Ectodermal cell (in vitro differentiated cells): Measurements from ENCODE around the gene C8A. TPM values are rescaled to one million over a fixed set of nuclear protein-coding genes. Genes with fewer than 3 reads are reported as not detected.
A peak's percentile ranks its signal among the peaks of the same experiment; 100 is the strongest.

Source experiments
- H3K27ac ChIP-seq: 2 replicates; pipeline ENCODE4 v1.7.0; 2013; ENCODE audit warnings: mild to moderate bottlenecking, low read depth, low read length; ENCODE audit not compliant: insufficient read depth, poor library complexity, severe bottlenecking
- H3K27me3 ChIP-seq: 2 replicates; pipeline ENCODE4 v1.7.0; 2013; ENCODE audit warnings: mild to moderate bottlenecking, low read length; ENCODE audit not compliant: insufficient read depth, control insufficient read depth, poor library complexity, severe bottlenecking
- H3K36me3 ChIP-seq: one replicate; pipeline ENCODE4 v1.7.0; 2013; ENCODE audit warnings: low read length; ENCODE audit not compliant: control insufficient read depth, insufficient read depth
- H3K4me1 ChIP-seq: one replicate; pipeline ENCODE4 v1.7.0; 2013; ENCODE audit warnings: low read length; ENCODE audit not compliant: control insufficient read depth, insufficient read depth
- H3K4me3 ChIP-seq: 2 replicates; pipeline ENCODE4 v1.7.0; 2013; ENCODE audit warnings: low read depth, low read length, control low read depth; ENCODE audit not compliant: insufficient read depth
- H3K9me3 ChIP-seq: 2 replicates; pipeline ENCODE4 v1.7.0; 2013; ENCODE audit warnings: mild to moderate bottlenecking, low read length, moderate library complexity; ENCODE audit not compliant: control insufficient read depth
- WGBS, 2 experiments: methylation state at CpG; one replicate each; pipeline ENCODE4 v1.1.7; 2013; ENCODE audit warnings: missing lambda C conversion rate in 2 of 2; 5-methylcytosine and 5-hydroxymethylcytosine counted together
- polyA plus RNA-seq, 4 experiments: library from polyadenylated mRNA; stranded (reverse); fragments of 50-300 nt; gene quantifications; one replicate each; pipeline ENCODE4 v1.2.3, GENCODE V29; 2013

Gene C8A
- not detected for polyA plus RNA-seq (2013, experiment 1 of 4)
- not detected for polyA plus RNA-seq (2013, experiment 2 of 4)
- polyA plus RNA-seq (2013, experiment 3 of 4), result not detected
- polyA plus RNA-seq (2013, experiment 4 of 4), result not detected

DNA sequence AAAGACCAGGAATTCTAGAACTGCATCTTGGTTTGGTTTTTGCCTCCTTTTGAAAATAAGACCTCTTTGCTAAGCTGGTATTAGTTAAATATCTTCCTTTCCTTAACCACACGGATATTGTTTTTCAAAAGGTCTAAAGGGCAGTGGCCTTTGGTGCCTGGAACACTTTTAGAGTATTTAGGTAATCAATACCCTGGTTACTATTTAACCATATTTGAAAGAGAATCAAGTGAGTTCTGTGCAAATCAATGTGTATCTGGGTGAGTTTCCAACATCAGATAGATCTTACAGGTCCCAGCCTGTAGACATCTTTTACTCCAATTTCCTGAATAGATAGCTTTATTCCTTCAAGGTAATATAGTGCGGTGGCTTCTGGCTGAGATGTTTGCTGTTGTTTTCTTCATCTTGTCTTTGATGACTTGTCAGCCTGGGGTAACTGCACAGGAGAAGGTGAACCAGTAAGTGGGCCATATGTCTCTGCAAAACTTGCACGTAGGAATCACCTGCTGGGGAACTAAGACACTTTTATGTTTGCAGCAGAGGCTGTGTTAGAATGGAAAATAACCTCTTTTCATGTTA, at the start of gene C8A:
Gene C8A, plus strand, starts transcription at position 277 of the 579 bp plus-strand sequence. Its CDS starts 105 bp downstream, at position 382.
- no peaks in the 10 kb centered on the region for H3K27me3 ChIP-seq
- no peak within 1 kb of the TSS for H3K27ac ChIP-seq
- 92 to 94% methylated on average over 2 of the region's 3 CpGs for WGBS, 2 experiments
- no peaks in the 10 kb centered on the region for H3K36me3 ChIP-seq
- H3K4me3 ChIP-seq, result no peak within 1 kb of the TSS
- peaks cover 4% of the 10 kb centered on the region for H3K4me1 ChIP-seq
- H3K9me3 ChIP-seq, result no peaks in the 10 kb centered on the region

DNA sequence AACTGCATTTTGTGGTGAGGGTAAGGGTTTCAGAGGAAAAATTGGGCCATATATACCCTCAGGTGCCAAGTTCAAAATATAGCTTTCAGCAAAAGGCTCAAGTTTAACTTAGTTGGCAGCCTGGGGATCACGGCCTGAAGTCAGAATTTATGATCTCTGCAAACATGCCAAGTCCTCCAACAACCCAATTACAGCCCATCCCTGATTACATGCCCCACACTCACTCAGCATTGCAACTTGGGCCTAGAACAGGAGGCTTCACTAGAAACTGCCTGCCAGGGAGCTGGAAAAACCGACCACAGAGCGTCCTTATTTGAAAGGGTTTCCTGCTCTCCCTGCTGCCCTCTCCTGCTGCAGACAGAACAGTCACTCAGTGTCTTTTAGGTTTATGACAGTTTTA, 47.8 kb upstream of the C8A start:
- H3K4me1 ChIP-seq, result no peaks in the 10 kb centered on the region
- H3K4me3 ChIP-seq, result no peak overlapping the region
- 59 to 69% methylated on average over 3 of the region's 3 CpGs for WGBS, 2 experiments
- H3K36me3 ChIP-seq, result no peaks in the 10 kb centered on the region
- H3K27me3 ChIP-seq, result no peaks in the 10 kb centered on the region
- H3K27ac ChIP-seq, result no peak overlapping the region
- no peaks in the 10 kb centered on the region for H3K9me3 ChIP-seq

DNA sequence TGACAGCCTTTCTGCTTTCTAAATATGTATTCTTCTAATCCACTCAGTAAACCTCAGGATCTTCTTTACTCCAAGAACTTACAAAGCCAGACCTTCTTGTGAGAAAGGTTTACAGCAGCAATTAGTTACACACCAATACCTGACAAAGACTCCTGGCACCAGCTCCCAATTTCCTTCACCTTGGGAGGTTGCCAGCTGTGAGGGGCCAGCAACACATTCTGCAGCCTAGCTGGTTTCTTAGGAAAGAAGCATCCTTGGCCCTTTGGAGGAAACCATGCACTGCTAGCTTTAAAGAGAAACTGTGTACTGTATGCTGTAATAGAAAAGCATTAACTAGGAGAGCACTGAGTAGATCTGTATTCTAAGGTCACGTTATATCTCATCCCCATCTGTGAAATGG, 46.2 kb upstream of the C8A start:
- H3K4me1 ChIP-seq, result no peaks in the 10 kb centered on the region
- H3K27me3 ChIP-seq, result no peaks in the 10 kb centered on the region
- H3K4me3 ChIP-seq, result no peak overlapping the region
- 97 to 100% methylated on average over 1 of the region's 1 CpG for WGBS, 2 experiments
- no peak overlapping the region for H3K27ac ChIP-seq
- no peaks in the 10 kb centered on the region for H3K9me3 ChIP-seq
- H3K36me3 ChIP-seq, result no peaks in the 10 kb centered on the region

DNA sequence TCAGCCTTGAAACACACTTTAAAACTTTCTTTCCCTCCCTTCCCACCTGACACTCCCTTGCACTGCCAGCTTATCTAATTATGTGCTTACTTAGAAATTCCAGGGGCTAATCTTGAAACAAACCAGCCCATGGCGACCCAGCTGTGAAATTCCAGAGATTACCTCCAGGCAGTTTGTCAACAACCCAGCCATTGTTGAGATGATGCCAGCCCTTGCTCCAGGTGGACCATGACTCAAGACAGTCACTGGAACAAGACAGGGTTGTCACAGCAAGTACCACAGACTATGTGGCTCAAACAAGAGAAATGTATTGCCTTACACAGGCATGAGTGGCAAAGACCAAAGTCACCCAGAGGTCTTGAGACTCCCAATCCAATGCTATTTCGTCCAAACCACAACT, 43.3 kb upstream of the C8A start:
- no peaks in the 10 kb centered on the region for H3K36me3 ChIP-seq
- no peaks in the 10 kb centered on the region for H3K9me3 ChIP-seq
- 38 to 64% methylated on average over 1 to 2 of the region's 2 CpGs for WGBS, 2 experiments
- no peak overlapping the region for H3K4me3 ChIP-seq
- H3K27ac ChIP-seq, result no peak overlapping the region
- H3K27me3 ChIP-seq, result no peaks in the 10 kb centered on the region
- H3K4me1 ChIP-seq, result no peaks in the 10 kb centered on the region

DNA sequence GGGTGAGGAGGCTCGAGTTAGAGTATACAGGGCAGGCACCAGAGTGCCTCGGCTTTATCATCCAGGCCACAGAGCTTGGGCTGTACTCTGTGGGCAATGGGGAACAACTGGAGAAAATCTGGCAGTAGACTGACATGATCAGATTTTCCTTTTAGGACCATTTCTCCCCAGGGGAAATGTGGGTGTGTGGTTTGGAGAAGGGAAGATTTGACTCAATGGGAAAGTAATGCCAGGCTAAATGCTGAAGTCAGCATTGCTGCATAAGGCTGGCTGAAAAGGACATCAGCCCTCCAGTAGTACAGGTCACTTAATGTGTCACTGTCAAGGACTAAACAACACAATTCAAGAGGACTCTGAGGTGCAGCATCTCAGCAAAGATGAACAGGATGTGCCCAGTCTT, 40.4 kb upstream of the C8A start:
- Histone ChIP-seq H3K27ac (no peak overlapping the region), H3K36me3 (no peaks in the 10 kb centered on the region), H3K9me3 (no peaks in the 10 kb centered on the region), H3K4me1 (peaks cover 12% of the 10 kb centered on the region), H3K4me3 (no peak overlapping the region), H3K27me3 (no peaks in the 10 kb centered on the region)
- 94 to 98% methylated on average over 2 of the region's 2 CpGs for WGBS, 2 experiments

DNA sequence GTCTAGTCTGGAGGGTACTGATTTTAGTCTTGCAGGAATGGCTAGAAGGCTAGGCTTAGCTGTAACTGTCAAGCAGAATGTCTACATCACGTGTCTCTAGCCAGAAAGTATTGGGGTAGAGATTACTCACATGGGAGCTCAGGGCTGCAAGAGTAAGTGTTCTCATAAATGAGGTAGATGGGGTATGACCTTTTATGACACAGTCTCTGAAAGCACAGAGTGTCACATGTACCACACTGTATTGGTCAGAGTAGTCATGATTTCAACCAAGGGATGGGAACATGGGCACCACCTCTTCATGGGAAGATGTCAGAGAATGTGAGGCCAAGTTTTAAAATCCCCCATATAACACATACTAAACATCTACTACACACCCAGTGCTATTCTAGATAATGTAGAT, 38.3 kb upstream of the C8A start:
- H3K36me3 ChIP-seq, result no peaks in the 10 kb centered on the region
- H3K9me3 ChIP-seq, result no peaks in the 10 kb centered on the region
- WGBS, 2 experiments, result 91 to 97% methylated on average over 1 of the region's 1 CpG
- H3K4me3 ChIP-seq, result no peak overlapping the region
- no peak overlapping the region for H3K27ac ChIP-seq
- H3K27me3 ChIP-seq, result no peaks in the 10 kb centered on the region
- H3K4me1 ChIP-seq, result peaks cover 18% of the 10 kb centered on the region

DNA sequence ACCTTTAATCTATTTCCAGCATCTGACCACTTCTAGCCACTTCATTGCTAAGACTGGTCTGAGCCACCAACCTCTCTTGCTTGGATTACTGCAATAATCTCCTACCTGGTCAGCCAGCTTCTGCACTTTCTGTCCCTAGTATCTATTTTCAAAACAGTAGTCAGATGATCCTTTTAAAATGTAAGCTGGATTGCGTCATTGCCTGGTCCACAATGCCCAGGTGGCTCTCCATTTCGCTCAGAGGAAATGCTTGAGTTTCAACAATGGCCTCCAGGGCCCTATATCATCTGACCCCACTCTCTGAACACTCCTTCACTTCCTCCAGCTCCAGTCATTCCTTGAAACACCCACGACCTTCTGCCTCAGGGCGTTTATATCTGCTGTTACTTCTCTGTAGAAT, 37.7 kb upstream of the C8A start:
- WGBS, 2 experiments, result 93 to 94% methylated on average over 4 of the region's 4 CpGs
- H3K4me1 ChIP-seq, result peaks cover 18% of the 10 kb centered on the region
- H3K36me3 ChIP-seq, result no peaks in the 10 kb centered on the region
- no peaks in the 10 kb centered on the region for H3K27me3 ChIP-seq
- no peak overlapping the region for H3K27ac ChIP-seq
- H3K4me3 ChIP-seq, result no peak overlapping the region
- H3K9me3 ChIP-seq, result no peaks in the 10 kb centered on the region

DNA sequence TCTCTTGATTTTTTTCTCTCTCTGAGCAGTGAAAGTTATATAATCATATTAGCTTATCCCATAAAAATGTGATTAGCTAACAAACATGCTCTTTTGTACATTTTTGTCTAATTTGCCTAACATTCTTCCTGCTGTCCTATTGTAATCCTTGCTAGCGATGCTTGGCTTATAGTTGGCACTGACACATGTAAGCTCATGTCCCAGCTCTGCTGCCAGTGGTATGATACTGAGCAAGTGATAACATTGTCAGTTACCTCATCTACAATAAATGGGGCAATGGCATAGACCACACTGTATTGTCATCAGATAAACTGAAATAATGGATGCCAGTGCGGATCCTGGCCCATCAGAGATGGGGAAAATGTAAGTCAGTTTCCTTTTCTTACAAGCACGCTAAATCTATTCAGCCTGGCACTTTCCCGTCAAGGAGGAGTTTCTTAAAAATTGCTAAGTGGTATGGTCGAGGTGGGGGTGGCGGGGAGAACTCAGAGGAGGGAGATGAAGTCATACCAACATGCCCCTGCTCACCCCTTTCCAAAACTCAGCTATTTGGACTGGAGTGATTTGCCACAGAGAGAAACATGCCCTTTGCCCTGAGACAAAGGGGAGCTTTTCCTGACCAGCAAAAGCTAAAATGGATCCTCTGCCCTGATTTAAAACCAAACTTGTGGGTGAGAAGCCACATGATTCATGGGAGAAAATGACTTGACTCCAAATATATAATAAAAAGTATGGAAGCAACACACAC, 36.7 kb upstream of the C8A start:
- H3K27ac ChIP-seq, result no peak overlapping the region
- 91 to 95% methylated on average over 6 of the region's 6 CpGs for WGBS, 2 experiments
- H3K27me3 ChIP-seq, result no peaks in the 10 kb centered on the region
- no peak overlapping the region for H3K4me3 ChIP-seq
- H3K36me3 ChIP-seq, result no peaks in the 10 kb centered on the region
- H3K9me3 ChIP-seq, result no peaks in the 10 kb centered on the region
- peaks cover 18% of the 10 kb centered on the region for H3K4me1 ChIP-seq

DNA sequence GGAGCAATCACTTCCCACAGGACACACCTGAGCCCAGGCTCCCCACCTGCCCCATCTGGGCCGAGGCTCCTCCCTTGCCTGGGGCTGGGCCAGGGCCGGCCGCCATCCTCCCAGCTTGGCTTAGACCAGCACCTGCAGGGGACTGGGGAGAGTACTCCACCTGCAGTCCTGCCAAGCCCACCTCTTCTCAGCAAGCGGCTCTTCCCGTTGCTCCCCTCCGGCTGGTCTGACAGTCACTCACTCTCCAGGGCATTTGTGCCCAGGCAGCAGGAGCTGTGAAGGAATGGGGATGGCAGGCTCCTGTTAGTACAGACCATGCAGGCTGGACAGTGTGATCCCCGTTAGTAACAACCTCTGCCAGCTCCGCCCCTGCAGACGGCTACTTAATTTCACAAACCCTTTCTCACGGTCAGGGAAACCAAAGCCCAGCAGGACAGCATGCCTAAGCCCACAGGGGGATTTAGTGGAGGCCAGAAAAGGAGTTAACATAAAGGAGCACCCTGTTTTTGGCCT, 35.2 kb upstream of the C8A start, which contains the start of gene FYB2:
Gene FYB2, minus strand, starts transcription at position 18 of the 513 bp plus-strand sequence. CDS start 114 bp downstream, outside the sequence.
- no peak within 1 kb of the TSS for H3K27ac ChIP-seq
- H3K36me3 ChIP-seq, result no peaks in the 10 kb centered on the region
- H3K9me3 ChIP-seq, result no peaks in the 10 kb centered on the region
- peak within 1 kb of the TSS; percentile 11 for H3K4me3 ChIP-seq
- H3K27me3 ChIP-seq, result no peaks in the 10 kb centered on the region
- peaks cover 18% of the 10 kb centered on the region for H3K4me1 ChIP-seq
- 15 to 24% methylated on average over 10 of the region's 10 CpGs for WGBS, 2 experiments

DNA sequence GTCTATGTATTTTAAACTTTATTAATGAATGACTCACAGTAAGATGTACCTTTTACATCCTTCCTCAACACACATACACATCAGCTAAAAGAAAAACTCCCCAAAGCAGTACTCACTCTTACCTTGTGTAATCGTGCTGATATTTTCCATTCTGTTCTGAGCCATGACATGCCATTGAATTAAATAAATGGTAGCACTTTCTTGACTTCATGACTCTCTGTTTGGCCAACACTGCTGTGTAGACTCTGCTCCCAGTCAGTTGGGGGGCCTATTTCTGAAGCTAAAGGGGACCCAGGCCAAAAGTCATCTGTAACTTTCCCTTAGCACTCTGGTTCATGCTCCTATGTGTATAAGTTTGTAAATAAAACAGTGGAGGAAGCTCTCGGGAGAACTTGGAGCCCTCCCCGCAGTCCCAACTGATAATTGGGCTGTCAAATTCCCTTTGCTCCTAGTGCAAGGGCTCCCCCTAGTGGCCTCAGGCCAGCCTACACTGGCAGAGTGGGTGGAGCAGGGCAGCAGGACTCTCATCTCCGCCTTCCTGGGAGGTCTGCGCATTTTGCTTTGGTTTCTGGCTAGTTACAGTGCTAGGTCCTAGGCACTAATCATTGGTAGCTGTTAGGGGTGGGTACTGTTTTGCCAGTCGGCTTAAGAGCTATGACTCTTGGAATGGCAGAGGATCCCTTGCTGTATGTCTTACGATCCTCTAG, 33.7 kb upstream of the C8A start:
- Histone ChIP-seq H3K36me3 (no peaks in the 10 kb centered on the region), H3K9me3 (no peaks in the 10 kb centered on the region), H3K27ac (no peak overlapping the region), H3K27me3 (no peaks in the 10 kb centered on the region), H3K4me1 (peaks cover 22% of the 10 kb centered on the region), H3K4me3 (no peak overlapping the region)
- 32 to 33% methylated on average over 7 of the region's 7 CpGs for WGBS, 2 experiments
